Lung (tissue), 12 donors: ENCODE measurements around the gene LIG4. TPM values are rescaled to one million over a fixed set of nuclear protein-coding genes. Genes with fewer than 3 reads are reported as not detected.

Experiments
- ATAC-seq: fragments of 200-7000 bp; cut with Tn5 transposase; one replicate; pipeline ENCODE4 v1.9.1; 2020; ENCODE audit warnings: moderate number of reproducible peaks; ENCODE audit not compliant: insufficient read depth, low FRiP score
- DNase-seq, 3 donors: peaks; one replicate each; pipeline ENCODE4 v3.0.0-alpha.2; 2013 to 2017
- H3K27ac ChIP-seq, 2 donors: one replicate each; pipeline ENCODE4 v1.5.1; 2013; ENCODE audit warnings: mild to moderate bottlenecking in 2 of 2, moderate library complexity in 2 of 2, control low read depth in 1 of 2, inconsistent platforms in 1 of 2, low read depth in 1 of 2, low read length in 1 of 2
- H3K27me3 ChIP-seq, 3 donors: one replicate each; pipeline ENCODE4 v1.5.1; 2013; ENCODE audit warnings: low read length in 2 of 3; ENCODE audit not compliant: control insufficient read depth in 3 of 3, insufficient read depth in 3 of 3
- H3K36me3 ChIP-seq, 4 donors: one replicate each; pipeline ENCODE4 v1.5.1; 2013; ENCODE audit warnings: low read length in 4 of 4, mild to moderate bottlenecking in 1 of 4, moderate library complexity in 1 of 4; ENCODE audit not compliant: control insufficient read depth in 4 of 4, insufficient read depth in 4 of 4
- H3K4me1 ChIP-seq, 5 donors: one replicate each; pipeline ENCODE4 v1.5.1; 2013; ENCODE audit warnings: low read length in 5 of 5, mild to moderate bottlenecking in 2 of 5, moderate library complexity in 1 of 5; ENCODE audit not compliant: control insufficient read depth in 5 of 5, insufficient read depth in 5 of 5
- H3K4me3 ChIP-seq: one replicate; pipeline ENCODE4 v1.5.1; 2013; ENCODE audit warnings: mild to moderate bottlenecking, control low read depth, moderate library complexity
- H3K9ac ChIP-seq, 2 donors: one replicate each; pipeline ENCODE4 v1.5.1; 2013; ENCODE audit warnings: low read length in 2 of 2, control low read depth in 1 of 2; ENCODE audit not compliant: insufficient read depth in 1 of 2
- H3K9me3 ChIP-seq, 4 donors: one replicate each; pipeline ENCODE4 v1.5.1; 2013; ENCODE audit warnings: low read length in 3 of 4, mild to moderate bottlenecking in 1 of 4, moderate library complexity in 1 of 4; ENCODE audit not compliant: control insufficient read depth in 4 of 4, insufficient read depth in 3 of 4
- CTCF ChIP-seq: IDR thresholded peaks from 2 replicates; pipeline ENCODE4 v1.5.1; 2012; ENCODE audit warnings: mild to moderate bottlenecking; ENCODE audit errors: control extremely low read depth, extremely low read depth
- WGBS, 2 donors: extraction: QIAGEN DNeasy Blood & Tissue Kit; methylation state at CpG; one replicate each; pipeline ENCODE4 v1.1.7; 2013; 5-methylcytosine and 5-hydroxymethylcytosine counted together
- polyA plus RNA-seq, 2 donors: library from polyadenylated mRNA; stranded (reverse); fragments of 200-250 nt; gene quantifications; one replicate each; pipeline ENCODE4 v1.2.1, GENCODE V29; 2013
- total RNA-seq, 2 donors: library from RNA; depleted of rRNA in 1 of 2; stranded (reverse); fragments of >200 nt in 1 of 2; gene quantifications; one replicate each; pipeline ENCODE4 v1.2.1, GENCODE V29; 2014 to 2021
- donor health status: control.
- donor health status: control.
- donor health status: Bipolar disorder and iron deficiency.
- donor health status: healthy.
- donor health status: DM: yes; HTN: yes; CAD: no.

The LIG4 gene
- total and polyA plus RNA-seq, 4 donors, result 6.9 to 10.4 (median 8.1) TPM

- no peaks in the 10 kb centered on the region for H3K36me3 ChIP-seq
- ATAC-seq (no peak), DNase-seq (no peak)
- WGBS, 2 donors, result 94% methylated on average over 5 of the region's 5 CpGs
- H3K4me1 ChIP-seq, result no peaks in the 10 kb centered on the region
- H3K9me3 ChIP-seq, result peaks cover 0 to 15% (median 0%) of the 10 kb centered on the region in 4 donors
- no peak overlapping the region for H3K9ac ChIP-seq
- H3K4me3 ChIP-seq, result no peak overlapping the region
- TF ChIP-seq CTCF, result no peak
- no peaks in the 10 kb centered on the region for H3K27me3 ChIP-seq
- no peak overlapping the region for H3K27ac ChIP-seq
Measured at GRCh38 chr13:108195861-108196260, 19.5 kb downstream of the LIG4 start.

- H3K9me3 ChIP-seq, result peaks cover 0 to 15% (median 0%) of the 10 kb centered on the region in 4 donors
- WGBS, 2 donors, result 46 to 67% methylated on average over 1 of the region's 1 CpG
- no peak overlapping the region for H3K9ac ChIP-seq
- H3K27ac ChIP-seq, result no peak overlapping the region
- no peaks in the 10 kb centered on the region for H3K4me1 ChIP-seq
- DNase-seq, result no peak
- no peaks in the 10 kb centered on the region for H3K36me3 ChIP-seq
- TF ChIP-seq CTCF, result no peak
- no peak for ATAC-seq
- H3K27me3 ChIP-seq, result no peaks in the 10 kb centered on the region
- no peak overlapping the region for H3K4me3 ChIP-seq
Measured at GRCh38 chr13:108195146-108195545, 20.2 kb downstream of the LIG4 start.

GRCh38 chr13:108194435-108194936 lies 20.9 kb downstream of the LIG4 start:
- no peak overlapping the region for H3K4me3 ChIP-seq
- DNase-seq (no peak), ATAC-seq (no peak)
- WGBS, 2 donors, result 85 to 93% methylated on average over 5 of the region's 5 CpGs
- no peaks in the 10 kb centered on the region for H3K4me1 ChIP-seq
- no peaks in the 10 kb centered on the region for H3K27me3 ChIP-seq
- H3K27ac ChIP-seq, result no peak overlapping the region
- no peak overlapping the region for H3K9ac ChIP-seq
- no peaks in the 10 kb centered on the region for H3K36me3 ChIP-seq
- peaks cover 0 to 15% (median 0%) of the 10 kb centered on the region in 4 donors for H3K9me3 ChIP-seq
- TF ChIP-seq CTCF, result no peak

GRCh38 chr13:108193806-108194205 lies 21.5 kb downstream of the LIG4 start:
- Histone ChIP-seq H3K36me3 (no peaks in the 10 kb centered on the region), H3K4me1 (no peaks in the 10 kb centered on the region), H3K4me3 (no peak overlapping the region), H3K9ac (no peak overlapping the region), H3K27ac (no peak overlapping the region), H3K27me3 (no peaks in the 10 kb centered on the region), H3K9me3 (peaks cover 0 to 15% (median 0%) of the 10 kb centered on the region in 4 donors)
- no peak for DNase-seq
- no peak for ATAC-seq
- TF ChIP-seq CTCF, result no peak
